Measurements from ENCODE around the gene NXPH2.

Gene NXPH2

DNA sequence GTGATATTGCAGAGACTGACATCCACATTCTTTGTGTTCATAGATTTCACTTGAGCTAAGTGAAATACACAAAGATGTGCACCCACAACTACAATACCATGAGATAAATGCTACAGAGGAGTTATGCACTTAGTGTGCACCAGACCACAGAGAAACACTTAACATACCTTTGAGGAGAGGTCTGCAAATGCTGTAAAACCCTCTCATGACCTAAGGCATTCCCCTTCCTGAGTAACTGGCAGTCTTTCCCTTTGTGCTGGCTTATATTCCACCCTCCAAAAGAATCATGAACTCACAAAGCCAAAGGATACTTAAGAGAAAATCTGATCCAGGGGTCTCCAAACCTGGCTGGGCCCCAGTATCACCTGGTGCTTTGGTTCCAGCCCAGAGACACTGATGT is 16.2 kb downstream of the NXPH2 start:
- H3K4me1 ChIP-seq (ENCODE audit: insufficient read depth, low read length, severe bottlenecking) = no peaks in the 10 kb centered on the region
- TF ChIP-seq, protein P1, sequence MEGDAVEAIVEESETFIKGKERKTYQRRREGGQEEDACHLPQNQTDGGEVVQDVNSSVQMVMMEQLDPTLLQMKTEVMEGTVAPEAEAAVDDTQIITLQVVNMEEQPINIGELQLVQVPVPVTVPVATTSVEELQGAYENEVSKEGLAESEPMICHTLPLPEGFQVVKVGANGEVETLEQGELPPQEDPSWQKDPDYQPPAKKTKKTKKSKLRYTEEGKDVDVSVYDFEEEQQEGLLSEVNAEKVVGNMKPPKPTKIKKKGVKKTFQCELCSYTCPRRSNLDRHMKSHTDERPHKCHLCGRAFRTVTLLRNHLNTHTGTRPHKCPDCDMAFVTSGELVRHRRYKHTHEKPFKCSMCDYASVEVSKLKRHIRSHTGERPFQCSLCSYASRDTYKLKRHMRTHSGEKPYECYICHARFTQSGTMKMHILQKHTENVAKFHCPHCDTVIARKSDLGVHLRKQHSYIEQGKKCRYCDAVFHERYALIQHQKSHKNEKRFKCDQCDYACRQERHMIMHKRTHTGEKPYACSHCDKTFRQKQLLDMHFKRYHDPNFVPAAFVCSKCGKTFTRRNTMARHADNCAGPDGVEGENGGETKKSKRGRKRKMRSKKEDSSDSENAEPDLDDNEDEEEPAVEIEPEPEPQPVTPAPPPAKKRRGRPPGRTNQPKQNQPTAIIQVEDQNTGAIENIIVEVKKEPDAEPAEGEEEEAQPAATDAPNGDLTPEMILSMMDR (IDR thresholded peaks at IDR 0.05; ENCODE audit: low read length) = no peak
- TF ChIP-seq EZH2 (IDR thresholded peaks at IDR 0.05; ENCODE audit: borderline replicate concordance, low read length) = no peak
- no peaks in the 10 kb centered on the region for H3K9me3 ChIP-seq (ENCODE audit: low read length)
- H2AFZ ChIP-seq (ENCODE audit: low read length) = no peak overlapping the region
- H3K9me2 ChIP-seq (ENCODE audit: low read depth, low read length) = no peaks in the 10 kb centered on the region
- H3K4me2 ChIP-seq (ENCODE audit: low read length) = no peak overlapping the region
- H3K4me3 ChIP-seq (ENCODE audit: low read depth, low read length, poor library complexity, severe bottlenecking) = no peak overlapping the region
- H3K36me3 ChIP-seq (ENCODE audit: insufficient read depth, low read length) = no peaks in the 10 kb centered on the region
- H3K27me3 ChIP-seq (ENCODE audit: insufficient read depth, low read length) = no peaks in the 10 kb centered on the region
- H3K27ac ChIP-seq (ENCODE audit: low read depth, low read length, poor library complexity, severe bottlenecking) = no peak overlapping the region
- no peaks in the 10 kb centered on the region for H3K79me2 ChIP-seq (ENCODE audit: insufficient read depth, low read length)
- no peak overlapping the region for H3K9ac ChIP-seq (ENCODE audit: low read length)
- no peaks in the 10 kb centered on the region for H3F3A ChIP-seq (ENCODE audit: insufficient read depth, low read length)
- H4K20me1 ChIP-seq (ENCODE audit: insufficient read depth, low read length) = no peaks in the 10 kb centered on the region

- no peaks in the 10 kb centered on the region for H3K9me3 ChIP-seq (ENCODE audit: low read length)
- H4K20me1 ChIP-seq (ENCODE audit: insufficient read depth, low read length) = no peaks in the 10 kb centered on the region
- H2AFZ ChIP-seq (ENCODE audit: low read length) = no peak overlapping the region
- H3K79me2 ChIP-seq (ENCODE audit: insufficient read depth, low read length) = no peaks in the 10 kb centered on the region
- H3K9me2 ChIP-seq (ENCODE audit: low read depth, low read length) = no peaks in the 10 kb centered on the region
- no peak overlapping the region for H3K9ac ChIP-seq (ENCODE audit: low read length)
- TF ChIP-seq, protein P1 (IDR thresholded peaks at IDR 0.05; ENCODE audit: low read length) = no peak
- TF ChIP-seq EZH2 (IDR thresholded peaks at IDR 0.05; ENCODE audit: borderline replicate concordance, low read length) = no peak
- H3K27ac ChIP-seq (ENCODE audit: low read depth, low read length, poor library complexity, severe bottlenecking) = no peak overlapping the region
- no peaks in the 10 kb centered on the region for H3K4me1 ChIP-seq (ENCODE audit: insufficient read depth, low read length, severe bottlenecking)
- no peak overlapping the region for H3K4me2 ChIP-seq (ENCODE audit: low read length)
- H3K36me3 ChIP-seq (ENCODE audit: insufficient read depth, low read length) = no peaks in the 10 kb centered on the region
- no peaks in the 10 kb centered on the region for H3K27me3 ChIP-seq (ENCODE audit: insufficient read depth, low read length)
- no peaks in the 10 kb centered on the region for H3F3A ChIP-seq (ENCODE audit: insufficient read depth, low read length)
- no peak overlapping the region for H3K4me3 ChIP-seq (ENCODE audit: low read depth, low read length, poor library complexity, severe bottlenecking)
Observed at GRCh38 chr2:138762533-138762932, 17.7 kb downstream of the NXPH2 start.

DNA sequence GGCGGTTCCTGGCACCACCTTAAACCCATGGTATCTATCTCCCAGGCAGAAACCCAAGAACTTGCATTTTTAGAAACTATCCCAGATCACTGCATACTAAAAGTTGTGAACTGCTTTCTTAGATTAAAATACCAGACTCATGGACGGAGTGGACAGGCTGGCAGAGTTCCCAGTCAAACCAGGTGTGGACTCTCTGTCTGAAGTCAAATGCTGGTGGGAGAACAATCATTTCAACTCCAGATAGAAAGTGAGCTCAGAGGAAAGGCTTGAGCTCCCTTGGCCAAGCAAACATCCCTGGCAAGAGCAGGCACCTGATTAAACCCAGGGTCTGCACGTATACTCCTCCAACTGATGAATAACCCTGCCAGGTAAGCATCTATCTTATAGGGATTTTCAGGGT is 19.5 kb downstream of the NXPH2 start:
- H3K27me3 ChIP-seq (ENCODE audit: insufficient read depth, low read length) = no peaks in the 10 kb centered on the region
- no peaks in the 10 kb centered on the region for H3K79me2 ChIP-seq (ENCODE audit: insufficient read depth, low read length)
- TF ChIP-seq, protein P1 (IDR thresholded peaks at IDR 0.05; ENCODE audit: low read length) = no peak
- no peak for TF ChIP-seq EZH2 (IDR thresholded peaks at IDR 0.05; ENCODE audit: borderline replicate concordance, low read length)
- no peaks in the 10 kb centered on the region for H3K9me3 ChIP-seq (ENCODE audit: low read length)
- no peaks in the 10 kb centered on the region for H3K36me3 ChIP-seq (ENCODE audit: insufficient read depth, low read length)
- no peak overlapping the region for H3K9ac ChIP-seq (ENCODE audit: low read length)
- no peaks in the 10 kb centered on the region for H3K9me2 ChIP-seq (ENCODE audit: low read depth, low read length)
- H3K4me3 ChIP-seq (ENCODE audit: low read depth, low read length, poor library complexity, severe bottlenecking) = no peak overlapping the region
- no peaks in the 10 kb centered on the region for H3F3A ChIP-seq (ENCODE audit: insufficient read depth, low read length)
- no peak overlapping the region for H2AFZ ChIP-seq (ENCODE audit: low read length)
- H3K4me2 ChIP-seq (ENCODE audit: low read length) = no peak overlapping the region
- H3K27ac ChIP-seq (ENCODE audit: low read depth, low read length, poor library complexity, severe bottlenecking) = no peak overlapping the region
- H4K20me1 ChIP-seq (ENCODE audit: insufficient read depth, low read length) = no peaks in the 10 kb centered on the region
- H3K4me1 ChIP-seq (ENCODE audit: insufficient read depth, low read length, severe bottlenecking) = no peaks in the 10 kb centered on the region
